HepG2 (cell line): ENCODE results near the gene TAGLN. TPM values are rescaled to one million over a fixed set of nuclear protein-coding genes. Genes with fewer than 3 reads are reported as not detected.

Source experiments
- ATAC-seq: fragments of 200-7000 bp; cut with Tn5 transposase; 3 replicates; pipeline ENCODE4 v1.9.1; 2020; ENCODE audit warnings: mild to moderate bottlenecking, moderate library complexity
- BruUV-seq: library from RNA; stranded (reverse); fragments of 400-500 nt; replicated peaks from 2 replicates; lab custom pipeline; 2021; lab: Mats Ljungman, UMichigan
- CTCF ChIA-PET: fragments of 300-600 bp; formaldehyde crosslinking; extraction: SDS; loops from one replicate; lab custom pipeline; 2021; ENCODE audit warnings: low total read pairs, inconsistent platforms, low intra/inter-chr PET ratio; lab: Yijun Ruan, JAX
- POLR2A ChIA-PET: fragments of 350-600 bp; sonication (Branson Sonifier 250); formaldehyde crosslinking; loops from one replicate; lab custom pipeline; 2020; ENCODE audit warnings: antibody characterized with exemption, inconsistent platforms; lab: Yijun Ruan, JAX
- DNase-seq: peaks from one replicate; pipeline ENCODE4 v3.0.0-alpha.2; 2015; ENCODE audit warnings: low spot score
- FAIRE-seq: peaks from 3 replicates; lab custom pipeline; 2011; peaks lifted over from hg19 to GRCh38; lab: Jason Lieb, UNC
- H2AFZ ChIP-seq: one replicate; pipeline ENCODE4 v1.6.1; 2011; ENCODE audit warnings: low read length, inconsistent platforms
- H3K27ac ChIP-seq: fragments of 300-600 bp; 3 replicates; pipeline ENCODE4 v1.8.0; 2011; ENCODE audit warnings: mixed run types, mild to moderate bottlenecking, mixed read lengths, low read length, inconsistent platforms; ENCODE audit not compliant: insufficient read depth; ENCODE audit errors: extremely low read length
- H3K27me3 ChIP-seq, 2 experiments: fragments of 200-600 bp in 1 of 2; 2 replicates in 1 of 2; 3 replicates in 1 of 2; pipeline versions ENCODE4 v1.6.0 to v1.8.0; 2011; ENCODE audit warnings: low read length in 2 of 2, mild to moderate bottlenecking in 2 of 2, moderate library complexity in 2 of 2, inconsistent platforms in 1 of 2; ENCODE audit not compliant: insufficient read depth in 2 of 2, control insufficient read depth in 1 of 2
- H3K36me3 ChIP-seq, 2 experiments: fragments of 200-600 bp in 1 of 2; replicated peaks in 1 of 2; 2 replicates in 1 of 2; 3 replicates in 1 of 2; pipeline versions ENCODE4 v1.5.1 to v1.8.0; 2011; ENCODE audit warnings: low read length in 2 of 2, inconsistent platforms in 1 of 2; ENCODE audit not compliant: insufficient read depth in 2 of 2, control insufficient read depth in 1 of 2
- H3K4me1 ChIP-seq: 2 replicates; pipeline ENCODE4 v1.5.1; 2012; ENCODE audit warnings: low read length, inconsistent platforms; ENCODE audit not compliant: insufficient read depth
- H3K4me2 ChIP-seq: 2 replicates; pipeline ENCODE4 v1.6.0; 2011; ENCODE audit warnings: low read depth, low read length, inconsistent platforms
- H3K4me3 ChIP-seq, 3 experiments: fragments of 200-600 bp in 1 of 3; sonication (generic), shearing (Covaris generic) in 1 of 3; replicated peaks in 1 of 3; 2 replicates each; pipeline ENCODE4 v1.5.1; 2011 to 2016; ENCODE audit warnings: low read length in 3 of 3, inconsistent platforms in 2 of 3, low read depth in 2 of 3, mild to moderate bottlenecking in 2 of 3, control low read depth in 1 of 3, mixed read lengths in 1 of 3; ENCODE audit not compliant: insufficient read depth in 1 of 3
- H3K79me2 ChIP-seq: one replicate; pipeline ENCODE4 v1.6.1; 2011; ENCODE audit warnings: low read length, inconsistent platforms; ENCODE audit not compliant: insufficient read depth
- H3K9ac ChIP-seq: 2 replicates; pipeline ENCODE4 v1.6.0; 2011; ENCODE audit warnings: mild to moderate bottlenecking, low read depth, low read length, inconsistent platforms; ENCODE audit not compliant: insufficient read depth
- H3K9me3 ChIP-seq: 2 replicates; pipeline ENCODE4 v1.5.1; 2012; ENCODE audit warnings: mild to moderate bottlenecking, low read length
- H4K20me1 ChIP-seq: 2 replicates; pipeline ENCODE4 v1.6.0; 2011; ENCODE audit warnings: inconsistent platforms, mild to moderate bottlenecking, low read length, moderate library complexity; ENCODE audit not compliant: insufficient read depth
- GABPB1 ChIP-seq: IDR thresholded peaks from 2 replicates; pipeline ENCODE4 v1.6.1; 2016; ENCODE audit warnings: mild to moderate bottlenecking, missing genetic modification reagents, moderate library complexity, missing compliant biosample characterization
- KAT2B ChIP-seq: fragments of 150-350 bp; IDR thresholded peaks from 2 replicates; pipeline ENCODE4 v1.6.1; 2014; ENCODE audit warnings: low read depth, low read length, borderline replicate concordance
- TIGD3 ChIP-seq: sonication (generic); formaldehyde crosslinking; IDR thresholded peaks from 2 replicates; pipeline ENCODE4 v1.5.1; 2020; ENCODE audit warnings: mild to moderate bottlenecking, missing genetic modification reagents, borderline replicate concordance
- ZFP91 ChIP-seq: sonication (generic); formaldehyde crosslinking; IDR thresholded peaks from 2 replicates; pipeline ENCODE4 v1.9.0; 2022; ENCODE audit warnings: missing genetic modification reagents, mild to moderate bottlenecking, borderline replicate concordance
- ZNF121 ChIP-seq: sonication (generic); formaldehyde crosslinking; IDR thresholded peaks from 2 replicates; pipeline ENCODE4 v1.5.0; 2020; ENCODE audit warnings: mild to moderate bottlenecking, missing genetic modification reagents
- ZNF317 ChIP-seq: sonication (generic); formaldehyde crosslinking; IDR thresholded peaks from 2 replicates; pipeline ENCODE4 v1.5.0; 2020; ENCODE audit warnings: mild to moderate bottlenecking, missing genetic modification reagents
- WGBS: methylation state at CpG from one replicate; pipeline ENCODE4 v1.1.6; 2017; ENCODE audit warnings: low lambda C conversion rate; 5-methylcytosine and 5-hydroxymethylcytosine counted together
- in situ Hi-C: cut with HindIII; loops from 2 replicates; pipeline ENCODE4 v1.10.0; 2017; ENCODE audit warnings: low pct_unique_long_range_greater_than_20kb; ENCODE audit not compliant: extremely low pct_ligation_motif_present
- intact Hi-C: fragments of 100-400 bp; cut with micrococcal nuclease; formaldehyde crosslinking; loops from one replicate; pipeline ENCODE4 v1.10.0; 2022; ENCODE audit not compliant: unreplicated experiment
- polyA plus RNA-seq, 8 experiments: library from polyadenylated mRNA; depleted of rRNA in 3 of 8; stranded (reverse) in 7 of 8; unstranded in 1 of 8; fragments of >200 nt; fragmentation: Illumina TruSeq in 4 of 8; extraction: Trizol in 4 of 8; gene quantifications; 2 replicates each; pipeline versions ENCODE4 v1.2.1 to v1.2.3, GENCODE V29; 2011 to 2016; ENCODE audit warnings: low read depth in 4 of 8, missing spikeins in 1 of 8, mixed read lengths in 1 of 8; ENCODE audit not compliant: insufficient read depth in 1 of 8
- total RNA-seq, 5 experiments: library from RNA; depleted of rRNA; stranded (reverse); fragments of >200 nt; fragmentation: Illumina TruSeq; extraction: Trizol; gene quantifications; 2 replicates each; pipeline ENCODE4 v1.2.3, GENCODE V29; 2016; ENCODE audit warnings: low read depth in 1 of 5

The TAGLN gene
- total and polyA plus RNA-seq, 2 of the 13 experiments (the other 11 are each of a cell fraction or from before 2014, with no cell fraction given) = 12.6 to 75.4 TPM

GRCh38 chr11:117154468-117154867 is 44.7 kb upstream of the TAGLN start (continued):
- TF ChIP-seq ZFP91 (CRISPR knock-in tag) = no peak
- TF ChIP-seq TIGD3 (CRISPR knock-in tag) = no peak
- peak; percentile 57 for TF ChIP-seq ZNF121 (CRISPR knock-in tag)
- TF ChIP-seq, all 625 proteins: peak for 2

GRCh38 chr11:117157507-117157906 is 41.7 kb upstream of the TAGLN start:
- Histone ChIP-seq H3K27me3 (no peaks in the 10 kb centered on the region), H3K36me3 (peaks cover 13 to 55% of the 10 kb centered on the region in 2 experiments), H3K27ac (no peak overlapping the region), H2AFZ (no peak overlapping the region), H3K9me3 (no peaks in the 10 kb centered on the region), H3K9ac (no peak overlapping the region), H4K20me1 (peaks cover 51% of the 10 kb centered on the region), H3K4me2 (no peak overlapping the region), H3K4me1 (no peaks in the 10 kb centered on the region), H3K79me2 (peaks cover 74% of the 10 kb centered on the region), H3K4me3 (no peak overlapping the region)
- ChIA-PET POLR2A (interaction anchor here (1.8 kb wide), 1 partner anchor 14 kb away, joined by 4 read pairs; no protein-coding TSS in a partner anchor), CTCF (no interaction called here)
- FAIRE-seq (no peak), DNase-seq (no peak), ATAC-seq (no peak)
- in situ Hi-C loops = no loop called here
- no peak for TF ChIP-seq KAT2B
- TF ChIP-seq GABPB1 (CRISPR knock-in tag) = no peak
- no peak for TF ChIP-seq ZNF317
- TF ChIP-seq ZNF121 (CRISPR knock-in tag) = peak; percentile 72
- no TSS peak for BruUV-seq
- WGBS = 100% methylated on average over 2 of the region's 2 CpGs
- intact Hi-C loops = no loop called here
